Breast epithelium (tissue), 4 donors: ENCODE data around the gene RGS16. TPM values are rescaled to one million over a fixed set of nuclear protein-coding genes. Genes with fewer than 3 reads are reported as not detected.

Experiments
- DNase-seq, 2 donors: peaks; one replicate each; pipeline ENCODE4 v3.0.0-alpha.2; 2019; ENCODE audit warnings: low spot score in 2 of 2
- H3K27ac ChIP-seq, 2 donors: fragments of 200-600 bp; sonication (generic) in 1 of 2; one replicate each; pipeline ENCODE4 v1.5.1; 2016 to 2019; ENCODE audit warnings: mild to moderate bottlenecking in 1 of 2
- H3K27me3 ChIP-seq, 2 donors: fragments of 200-600 bp; sonication (generic) in 1 of 2; one replicate each; pipeline versions ENCODE4 v1.5.1 to v1.6.0; 2017 to 2019; ENCODE audit warnings: control low read depth in 1 of 2, mild to moderate bottlenecking in 1 of 2
- H3K36me3 ChIP-seq: fragments of 200-600 bp; one replicate; pipeline ENCODE4 v1.5.1; 2019
- H3K4me1 ChIP-seq, 2 donors: fragments of 200-600 bp; sonication (generic); one replicate each; pipeline ENCODE4 v1.5.1; 2016 to 2019; ENCODE audit warnings: control low read depth in 1 of 2
- H3K4me3 ChIP-seq, 3 donors: fragments of 200-600 bp; sonication (generic); 1 replicate in 2 of 3; 2 replicates in 1 of 3; pipeline ENCODE4 v1.5.1; 2016 to 2019; ENCODE audit warnings: mild to moderate bottlenecking in 3 of 3, moderate library complexity in 2 of 3
- H3K9me3 ChIP-seq, 2 donors: fragments of 200-600 bp; sonication (generic) in 1 of 2; one replicate each; pipeline ENCODE4 v1.5.1; 2016 to 2019; ENCODE audit warnings: control low read depth in 1 of 2
- POLR2A ChIP-seq: fragments of 450-650 bp; IDR thresholded peaks from one replicate; pipeline ENCODE4 v1.6.1; 2016; ENCODE audit warnings: antibody characterized with exemption, mild to moderate bottlenecking, moderate library complexity
- POLR2AphosphoS5 ChIP-seq, 3 donors: sonication (generic); formaldehyde crosslinking; IDR thresholded peaks; one replicate each; pipeline ENCODE4 v1.6.1; 2017; ENCODE audit warnings: antibody characterized with exemption in 3 of 3
- intact Hi-C: fragments of 100-400 bp; cut with DNase I; formaldehyde crosslinking; loops from one replicate; pipeline ENCODE4 v1.15.1; 2023; ENCODE audit warnings: low total_unique reads
- total RNA-seq, 3 donors: library from RNA; depleted of rRNA; stranded (reverse); fragments of >200 nt; gene quantifications; one replicate each; pipeline ENCODE4 v1.1.0, GENCODE V29; 2016
- TF ChIP-seq, protein P1 (sequence below), 3 donors: fragments of 450-650 bp; IDR thresholded peaks; one replicate each; pipeline ENCODE4 v1.5.1; 2016 to 2017; ENCODE audit warnings: antibody characterized with exemption in 3 of 3, mild to moderate bottlenecking in 3 of 3, moderate library complexity in 3 of 3

The RGS16 gene
- total RNA-seq, 3 donors from 2014 or later: 1.3 to 6.3 (median 2.3) TPM

DNA sequence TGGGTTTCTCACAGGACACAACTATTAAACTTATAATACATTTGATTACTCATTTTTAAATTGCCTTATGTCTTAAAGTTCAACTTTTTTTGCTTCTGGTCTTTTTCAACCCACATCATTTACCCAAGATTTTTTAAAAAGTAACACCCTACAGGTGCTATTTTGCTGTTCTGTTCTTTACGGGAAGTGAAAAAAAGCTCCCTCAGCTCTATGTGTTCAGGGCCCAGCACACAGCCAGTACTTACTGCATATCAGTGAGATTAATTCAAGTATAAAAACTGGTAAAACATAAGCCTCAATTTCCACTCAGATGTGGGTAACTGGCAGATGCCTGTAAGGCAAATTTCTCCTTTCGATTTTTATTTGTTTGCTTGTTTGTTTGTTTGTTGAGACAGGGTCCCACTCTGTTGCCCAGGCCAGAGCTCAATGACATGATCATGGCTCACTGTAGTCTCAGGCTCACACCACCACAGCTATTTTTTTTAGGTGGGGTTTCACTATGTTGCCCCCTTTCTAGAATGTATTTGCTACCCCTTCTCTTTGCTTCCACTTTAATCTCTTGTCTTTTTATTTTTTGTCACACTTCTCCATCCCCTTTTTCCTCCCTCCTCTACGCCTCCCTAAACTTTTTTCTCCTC lies 35.4 kb downstream of the RGS16 start:
- no peaks in the 10 kb centered on the region for H3K27me3 ChIP-seq
- H3K27ac ChIP-seq: no peak overlapping the region
- TF ChIP-seq POLR2A (no peak), POLR2AphosphoS5 (IDR thresholded peaks at IDR 0.05) (no peak)
- TF ChIP-seq, protein P1, sequence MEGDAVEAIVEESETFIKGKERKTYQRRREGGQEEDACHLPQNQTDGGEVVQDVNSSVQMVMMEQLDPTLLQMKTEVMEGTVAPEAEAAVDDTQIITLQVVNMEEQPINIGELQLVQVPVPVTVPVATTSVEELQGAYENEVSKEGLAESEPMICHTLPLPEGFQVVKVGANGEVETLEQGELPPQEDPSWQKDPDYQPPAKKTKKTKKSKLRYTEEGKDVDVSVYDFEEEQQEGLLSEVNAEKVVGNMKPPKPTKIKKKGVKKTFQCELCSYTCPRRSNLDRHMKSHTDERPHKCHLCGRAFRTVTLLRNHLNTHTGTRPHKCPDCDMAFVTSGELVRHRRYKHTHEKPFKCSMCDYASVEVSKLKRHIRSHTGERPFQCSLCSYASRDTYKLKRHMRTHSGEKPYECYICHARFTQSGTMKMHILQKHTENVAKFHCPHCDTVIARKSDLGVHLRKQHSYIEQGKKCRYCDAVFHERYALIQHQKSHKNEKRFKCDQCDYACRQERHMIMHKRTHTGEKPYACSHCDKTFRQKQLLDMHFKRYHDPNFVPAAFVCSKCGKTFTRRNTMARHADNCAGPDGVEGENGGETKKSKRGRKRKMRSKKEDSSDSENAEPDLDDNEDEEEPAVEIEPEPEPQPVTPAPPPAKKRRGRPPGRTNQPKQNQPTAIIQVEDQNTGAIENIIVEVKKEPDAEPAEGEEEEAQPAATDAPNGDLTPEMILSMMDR (IDR thresholded peaks at IDR 0.05): no peak
- no peaks in the 10 kb centered on the region for H3K9me3 ChIP-seq
- H3K4me3 ChIP-seq: no peak overlapping the region
- no peaks in the 10 kb centered on the region for H3K4me1 ChIP-seq
- no peaks in the 10 kb centered on the region for H3K36me3 ChIP-seq
- no peak for DNase-seq
- intact Hi-C loops: no loop called here

DNA sequence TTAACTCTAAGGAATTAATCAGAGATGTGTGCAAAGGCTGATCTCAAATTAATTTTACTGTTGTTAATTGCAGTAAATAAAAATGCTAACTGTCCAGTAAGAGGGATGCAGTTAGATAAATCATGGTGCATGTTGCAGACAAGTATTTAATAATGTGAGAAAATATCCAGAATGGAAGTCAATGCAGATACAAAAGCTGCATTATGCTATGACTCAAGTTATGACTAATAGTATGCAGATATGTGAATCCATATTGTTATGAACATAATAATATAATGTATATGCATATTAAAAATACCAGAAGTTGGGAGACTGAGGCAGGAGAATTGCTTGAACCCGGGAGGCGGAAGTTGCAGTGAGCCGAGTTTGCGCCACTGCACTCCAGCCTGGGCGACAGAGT lies 36.6 kb downstream of the RGS16 start:
- H3K36me3 ChIP-seq: no peaks in the 10 kb centered on the region
- no peaks in the 10 kb centered on the region for H3K27me3 ChIP-seq
- intact Hi-C loops: no loop called here
- no peak for DNase-seq
- H3K4me3 ChIP-seq: no peak overlapping the region
- TF ChIP-seq POLR2AphosphoS5 (IDR thresholded peaks at IDR 0.05) (no peak), POLR2A (no peak)
- TF ChIP-seq, protein P1 (IDR thresholded peaks at IDR 0.05): no peak
- H3K27ac ChIP-seq: no peak overlapping the region
- no peaks in the 10 kb centered on the region for H3K4me1 ChIP-seq
- H3K9me3 ChIP-seq: no peaks in the 10 kb centered on the region

DNA sequence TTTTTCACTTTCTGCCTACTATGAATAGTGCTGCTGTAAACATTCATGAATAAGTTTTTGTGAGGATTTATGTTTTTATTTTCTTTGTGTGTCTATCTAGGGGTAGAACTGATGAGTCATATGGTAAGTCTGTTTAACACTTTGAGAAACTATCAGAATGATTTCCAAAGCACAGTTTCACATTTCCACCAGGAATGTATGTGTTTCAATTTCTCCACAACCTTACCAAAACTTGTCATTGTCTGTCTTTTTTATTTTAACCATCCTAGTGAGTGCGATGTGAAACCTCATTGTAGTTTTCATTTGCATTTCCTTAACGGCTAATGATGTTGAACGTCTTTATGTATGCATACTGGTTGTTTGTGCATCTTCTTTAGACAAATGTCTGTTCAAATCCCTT lies 38.7 kb downstream of the RGS16 start:
- Histone ChIP-seq H3K36me3 (no peaks in the 10 kb centered on the region), H3K4me3 (no peak overlapping the region), H3K4me1 (no peaks in the 10 kb centered on the region), H3K9me3 (no peaks in the 10 kb centered on the region), H3K27me3 (no peaks in the 10 kb centered on the region), H3K27ac (no peak overlapping the region)
- TF ChIP-seq POLR2A (no peak), POLR2AphosphoS5 (IDR thresholded peaks at IDR 0.05) (no peak)
- TF ChIP-seq, protein P1 (IDR thresholded peaks at IDR 0.05): no peak
- DNase-seq: no peak
- intact Hi-C loops: no loop called here

DNA sequence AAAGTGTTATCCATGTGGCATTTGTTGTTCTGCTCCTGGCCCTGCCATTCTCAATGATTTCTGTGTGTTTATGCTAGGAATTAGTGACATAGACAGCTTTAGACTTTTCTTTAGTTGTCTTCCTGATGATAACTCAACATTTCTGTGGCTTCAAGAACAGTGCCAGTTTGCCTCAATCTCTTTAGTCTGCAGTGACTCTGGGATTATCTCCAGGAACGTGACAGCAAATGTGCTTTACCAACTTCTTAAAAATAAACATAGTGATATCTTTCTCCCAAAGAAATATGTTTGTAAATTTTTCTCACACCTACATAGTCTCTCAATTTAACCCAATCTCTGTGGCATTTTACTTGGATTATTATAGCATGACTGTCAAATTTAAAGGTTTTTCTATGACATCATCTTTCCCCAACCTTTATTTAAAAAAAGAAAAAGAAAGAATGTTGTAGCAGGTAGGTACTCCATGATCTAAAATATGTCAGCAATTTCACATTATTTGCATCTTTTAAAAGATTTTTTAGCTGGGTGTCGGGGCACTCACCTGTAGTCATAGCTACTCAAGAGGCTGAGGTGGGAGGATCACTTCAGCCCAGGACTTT lies 39.7 kb downstream of the RGS16 start:
- H3K27ac ChIP-seq: no peak overlapping the region

DNA sequence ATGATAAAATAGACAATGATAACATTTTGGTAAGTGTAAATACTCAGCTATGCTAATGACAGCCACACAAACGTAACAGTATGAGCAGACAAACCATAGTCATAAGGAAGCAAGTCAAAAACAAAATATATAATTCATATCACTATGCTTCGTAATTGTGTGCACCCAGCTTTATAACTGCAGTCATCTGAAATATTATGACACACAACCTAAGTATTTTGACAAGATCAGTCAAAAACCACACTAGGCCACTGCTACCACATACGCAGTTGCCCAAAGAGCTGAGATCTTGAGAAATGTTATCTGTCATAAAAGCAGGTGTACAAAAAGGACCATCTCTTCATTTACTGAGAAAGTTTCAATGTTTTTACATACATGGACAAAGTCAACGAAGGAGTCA lies 41.1 kb downstream of the RGS16 start:
- no peaks in the 10 kb centered on the region for H3K36me3 ChIP-seq
- H3K27me3 ChIP-seq: no peaks in the 10 kb centered on the region
- TF ChIP-seq POLR2A: no peak
- TF ChIP-seq POLR2AphosphoS5 (IDR thresholded peaks at IDR 0.05): no peak
- TF ChIP-seq, protein P1 (IDR thresholded peaks at IDR 0.05): no peak
- intact Hi-C loops: no loop called here
- no peak overlapping the region for H3K4me3 ChIP-seq
- H3K27ac ChIP-seq: no peak overlapping the region
- H3K4me1 ChIP-seq: no peaks in the 10 kb centered on the region
- no peak for DNase-seq
- H3K9me3 ChIP-seq: no peaks in the 10 kb centered on the region

More for the DNA sequence above, 39.7 kb downstream of the RGS16 start:
- no peaks in the 10 kb centered on the region for H3K4me1 ChIP-seq
- no peak for DNase-seq
- no peaks in the 10 kb centered on the region for H3K27me3 ChIP-seq
- TF ChIP-seq POLR2A: no peak
- no peak for TF ChIP-seq POLR2AphosphoS5 (IDR thresholded peaks at IDR 0.05)
- TF ChIP-seq, protein P1 (IDR thresholded peaks at IDR 0.05): no peak
- H3K9me3 ChIP-seq: no peaks in the 10 kb centered on the region
- intact Hi-C loops: no loop called here
- no peaks in the 10 kb centered on the region for H3K36me3 ChIP-seq
- H3K4me3 ChIP-seq: no peak overlapping the region
